ENCODE data around the gene ST8SIA5. TPM values are rescaled to one million over a fixed set of nuclear protein-coding genes. Genes with fewer than 3 reads are reported as not detected.
A peak's percentile ranks its signal among the peaks of the same experiment; 100 is the strongest.

ST8SIA5 gene
- total and polyA plus RNA-seq, 2 experiments from 2014 or later = 3.3 to 4.8 TPM

GRCh38 chr18:46755315-46756024, 1.4 kb downstream of the ST8SIA5 start:
- H3K27ac Mint-ChIP-seq = no peak overlapping the region
- H3K27me3 Mint-ChIP-seq (ENCODE audit: insufficient read depth, low read depth, poor library complexity) = peaks cover 53% of the 10 kb centered on the region
- peaks cover 53% of the 10 kb centered on the region for H3K27me3 ChIP-seq (ENCODE audit: insufficient read depth)
- H2AFZ ChIP-seq = peak overlapping the region; percentile 100
- TF ChIP-seq ETS1 (IDR thresholded peaks at IDR 0.05) (no peak), CTCF (conservative IDR thresholded peaks at IDR 0.05; ENCODE audit: low read depth in 2 of 2) (0 out of 4 replicates have a peak, but pooled peaks of 1 of the 2 experiments have one; percentile 1), EZH2phosphoT487 (IDR thresholded peaks at IDR 0.05; ENCODE audit: unreplicated experiment) (no peak)
- H3K4me3 ChIP-seq = peak overlapping the region; percentile 82
- peaks cover 17% of the 10 kb centered on the region for H3K4me1 ChIP-seq (ENCODE audit: insufficient read depth)
- DNase-seq (ENCODE audit: low spot score) (peak; percentile 32), ATAC-seq (peak; percentile 3)
- peaks cover 23% of the 10 kb centered on the region for H3K4me1 Mint-ChIP-seq
- no peaks in the 10 kb centered on the region for H3K79me2 ChIP-seq (replicated peaks; ENCODE audit: insufficient read depth)
- H3K9me2 ChIP-seq (ENCODE audit: insufficient read depth) = no peaks in the 10 kb centered on the region
- no peak overlapping the region for H3K27ac ChIP-seq (ENCODE audit: low read depth)
- H3K9me3 Mint-ChIP-seq = no peaks in the 10 kb centered on the region
- peak overlapping the region; percentile 60 for H3K4me3 Mint-ChIP-seq
- H3F3A ChIP-seq (replicated peaks; ENCODE audit: low read depth) = peaks cover 15% of the 10 kb centered on the region; the same call in 1 of the 2 replicates
- H4K20me1 ChIP-seq (replicated peaks; ENCODE audit: insufficient read depth) = no peaks in the 10 kb centered on the region; the same call in 1 of the 2 replicates
- H3K4me2 ChIP-seq = peak overlapping the region; percentile 98
- no peaks in the 10 kb centered on the region for H3K36me3 Mint-ChIP-seq (ENCODE audit: low read depth)
- no peaks in the 10 kb centered on the region for H3K36me3 ChIP-seq (ENCODE audit: insufficient read depth)

GRCh38 chr18:46754661-46755292, 2.1 kb downstream of the ST8SIA5 start:
- Histone ChIP-seq H3K27me3 (ENCODE audit: insufficient read depth) (peaks cover 48% of the 10 kb centered on the region), H3K36me3 (ENCODE audit: insufficient read depth) (no peaks in the 10 kb centered on the region), H3K79me2 (replicated peaks; ENCODE audit: insufficient read depth) (no peaks in the 10 kb centered on the region), H4K20me1 (replicated peaks; ENCODE audit: insufficient read depth) (no peaks in the 10 kb centered on the region; the same call in 1 of the 2 replicates), H3K4me2 (peak overlapping the region; percentile 98), H3K27ac (ENCODE audit: low read depth) (no peak overlapping the region), H3K4me3 (no peak overlapping the region), H3F3A (replicated peaks; ENCODE audit: low read depth) (peaks cover 15% of the 10 kb centered on the region; the same call in 1 of the 2 replicates), H3K9me2 (ENCODE audit: insufficient read depth) (no peaks in the 10 kb centered on the region), H2AFZ (0 out of 2 replicates have a peak overlapping the region, but pooled peaks have one; percentile 23), H3K4me1 (ENCODE audit: insufficient read depth) (peaks cover 15% of the 10 kb centered on the region)
- peak overlapping the region; percentile 60; the same call in 1 of the 3 replicates for H3K4me3 Mint-ChIP-seq
- peaks cover 23% of the 10 kb centered on the region for H3K4me1 Mint-ChIP-seq
- H3K36me3 Mint-ChIP-seq (ENCODE audit: low read depth) = no peaks in the 10 kb centered on the region
- H3K27ac Mint-ChIP-seq = no peak overlapping the region
- TF ChIP-seq CTCF (conservative IDR thresholded peaks at IDR 0.05; ENCODE audit: low read depth in 2 of 2) = peak; percentile 44 to 69
- no peak for TF ChIP-seq NANOG (IDR thresholded peaks at IDR 0.05; ENCODE audit: borderline replicate concordance)
- TF ChIP-seq ETS1 (IDR thresholded peaks at IDR 0.05) = no peak
- TF ChIP-seq EZH2 (IDR thresholded peaks at IDR 0.05; ENCODE audit: low read depth, unreplicated experiment) = no peak
- no peak for TF ChIP-seq ZNF331 (CRISPR knock-in tag; IDR thresholded peaks at IDR 0.05; ENCODE audit: low read depth)
- no peak for TF ChIP-seq ZNF114 (CRISPR knock-in tag; IDR thresholded peaks at IDR 0.05)
- no peak for TF ChIP-seq EZH2phosphoT487 (IDR thresholded peaks at IDR 0.05; ENCODE audit: unreplicated experiment)
- TF ChIP-seq REST (IDR thresholded peaks at IDR 0.05; ENCODE audit: unreplicated experiment) = peak; percentile 27
- TF ChIP-seq JUNB (IDR thresholded peaks at IDR 0.05; ENCODE audit: unreplicated experiment) = no peak
- no peaks in the 10 kb centered on the region for H3K9me3 Mint-ChIP-seq
- DNase-seq (ENCODE audit: low spot score) = peak; percentile 62
- peaks cover 53% of the 10 kb centered on the region for H3K27me3 Mint-ChIP-seq (ENCODE audit: insufficient read depth, low read depth, poor library complexity)
- peak; percentile 37 for ATAC-seq
